Neural progenitor cell (in vitro differentiated cells): Measurements from ENCODE around the gene FGFR2.

Source experiments
- EZH2phosphoT487 ChIP-seq: fragments of 200-600 bp; sonication (generic); IDR thresholded peaks from 2 replicates; pipeline ENCODE4 v1.6.1; 2017; ENCODE audit warnings: antibody characterized with exemption
- TF ChIP-seq, protein P1 (sequence below): fragments of 200-600 bp; sonication (generic); IDR thresholded peaks from 2 replicates; pipeline ENCODE4 v1.5.1; 2017; ENCODE audit warnings: antibody characterized with exemption, mild to moderate bottlenecking

DNA sequence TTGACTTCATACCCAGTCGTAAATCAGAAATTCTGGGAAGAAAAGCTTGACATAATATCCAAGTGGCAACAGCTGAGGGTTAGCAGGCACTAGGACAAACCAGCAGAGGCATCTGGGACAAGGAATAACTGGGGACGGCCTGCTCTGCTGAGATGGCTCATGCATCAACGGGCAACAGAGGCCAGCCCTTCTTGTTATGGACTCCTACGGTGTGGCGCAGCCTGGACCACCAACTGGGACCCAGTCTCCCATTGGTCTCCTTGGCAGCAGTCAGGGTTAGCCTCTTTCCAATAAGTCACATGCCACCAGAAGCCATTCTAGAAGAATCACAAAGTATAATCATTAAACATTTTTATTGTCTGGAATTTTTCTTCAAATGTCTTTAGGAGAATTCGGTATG lies 15.0 kb downstream of the FGFR2 start:
- TF ChIP-seq EZH2phosphoT487: no peak
- TF ChIP-seq, protein P1, sequence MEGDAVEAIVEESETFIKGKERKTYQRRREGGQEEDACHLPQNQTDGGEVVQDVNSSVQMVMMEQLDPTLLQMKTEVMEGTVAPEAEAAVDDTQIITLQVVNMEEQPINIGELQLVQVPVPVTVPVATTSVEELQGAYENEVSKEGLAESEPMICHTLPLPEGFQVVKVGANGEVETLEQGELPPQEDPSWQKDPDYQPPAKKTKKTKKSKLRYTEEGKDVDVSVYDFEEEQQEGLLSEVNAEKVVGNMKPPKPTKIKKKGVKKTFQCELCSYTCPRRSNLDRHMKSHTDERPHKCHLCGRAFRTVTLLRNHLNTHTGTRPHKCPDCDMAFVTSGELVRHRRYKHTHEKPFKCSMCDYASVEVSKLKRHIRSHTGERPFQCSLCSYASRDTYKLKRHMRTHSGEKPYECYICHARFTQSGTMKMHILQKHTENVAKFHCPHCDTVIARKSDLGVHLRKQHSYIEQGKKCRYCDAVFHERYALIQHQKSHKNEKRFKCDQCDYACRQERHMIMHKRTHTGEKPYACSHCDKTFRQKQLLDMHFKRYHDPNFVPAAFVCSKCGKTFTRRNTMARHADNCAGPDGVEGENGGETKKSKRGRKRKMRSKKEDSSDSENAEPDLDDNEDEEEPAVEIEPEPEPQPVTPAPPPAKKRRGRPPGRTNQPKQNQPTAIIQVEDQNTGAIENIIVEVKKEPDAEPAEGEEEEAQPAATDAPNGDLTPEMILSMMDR: no peak
